K562 (cell line): ENCODE results near the gene GRIA3.

Experiments
- JUN ChIP-seq, 2 experiments: sonication (generic) in 1 of 2; formaldehyde crosslinking in 1 of 2; IDR thresholded peaks; 2 replicates each; pipeline versions ENCODE4 v1.6.1 to v1.8.0; 2012 to 2022; ENCODE audit warnings: borderline replicate concordance in 2 of 2, mild to moderate bottlenecking in 2 of 2, improper control_type of control experiment in 1 of 2, low read depth in 1 of 2, low read length in 1 of 2, missing genetic modification reagents in 1 of 2
- TEAD4 ChIP-seq, 2 experiments: sonication (generic) in 1 of 2; formaldehyde crosslinking in 1 of 2; IDR thresholded peaks; 2 replicates each; pipeline versions ENCODE4 v1.6.1 to v1.8.0; 2012 to 2022; ENCODE audit warnings: borderline replicate concordance in 1 of 2, inconsistent platforms in 1 of 2, low read length in 1 of 2, mild to moderate bottlenecking in 1 of 2, missing genetic modification reagents in 1 of 2
- TF ChIP-seq, protein P1 (sequence below): sonication (generic); formaldehyde crosslinking; IDR thresholded peaks from 2 replicates; pipeline ENCODE4 v1.9.0; 2022; ENCODE audit warnings: mild to moderate bottlenecking, missing genetic modification reagents
- TF ChIP-seq, protein P2 (sequence below), 3 experiments: IDR thresholded peaks in 2 of 3; conservative IDR thresholded peaks in 1 of 3; 2 replicates each; pipeline ENCODE4 v1.5.1; 2011 to 2012; ENCODE audit warnings: low read length in 3 of 3, mild to moderate bottlenecking in 3 of 3, control low read depth in 2 of 3, improper control_type of control experiment in 1 of 3, inconsistent platforms in 1 of 3, low read depth in 1 of 3, mixed read lengths in 1 of 3, moderate library complexity in 1 of 3; ENCODE audit not compliant: insufficient read depth in 2 of 3

DNA sequence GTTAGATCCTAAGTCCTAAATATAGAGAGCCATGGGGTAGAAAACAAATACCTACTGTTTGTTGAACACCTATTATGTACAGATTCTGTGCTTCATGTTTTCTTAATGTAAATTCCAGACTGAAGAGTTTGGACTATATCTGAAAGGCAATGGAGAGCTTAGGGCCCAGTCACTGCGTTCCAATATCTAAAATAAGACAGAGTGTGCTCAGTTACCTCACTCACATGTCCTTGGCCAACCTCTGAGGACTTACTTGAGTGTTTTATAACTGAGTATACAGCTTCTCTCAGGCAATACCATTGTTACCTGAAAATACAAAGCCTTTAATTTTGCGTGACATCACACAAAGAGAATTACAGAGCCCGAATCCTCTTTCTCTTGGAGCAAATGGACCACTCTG, 53.2 kb downstream of the GRIA3 start:
- no peak for TF ChIP-seq JUN (IDR thresholded peaks at IDR 0.05; ENCODE audit: borderline replicate concordance, low read depth, low read length)
- no peak for TF ChIP-seq JUN (CRISPR knock-in tag; IDR thresholded peaks at IDR 0.05; ENCODE audit: borderline replicate concordance)
- TF ChIP-seq, protein P1, sequence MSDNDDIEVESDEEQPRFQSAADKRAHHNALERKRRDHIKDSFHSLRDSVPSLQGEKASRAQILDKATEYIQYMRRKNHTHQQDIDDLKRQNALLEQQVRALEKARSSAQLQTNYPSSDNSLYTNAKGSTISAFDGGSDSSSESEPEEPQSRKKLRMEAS (CRISPR knock-in tag): no peak
- TF ChIP-seq, protein P2, sequence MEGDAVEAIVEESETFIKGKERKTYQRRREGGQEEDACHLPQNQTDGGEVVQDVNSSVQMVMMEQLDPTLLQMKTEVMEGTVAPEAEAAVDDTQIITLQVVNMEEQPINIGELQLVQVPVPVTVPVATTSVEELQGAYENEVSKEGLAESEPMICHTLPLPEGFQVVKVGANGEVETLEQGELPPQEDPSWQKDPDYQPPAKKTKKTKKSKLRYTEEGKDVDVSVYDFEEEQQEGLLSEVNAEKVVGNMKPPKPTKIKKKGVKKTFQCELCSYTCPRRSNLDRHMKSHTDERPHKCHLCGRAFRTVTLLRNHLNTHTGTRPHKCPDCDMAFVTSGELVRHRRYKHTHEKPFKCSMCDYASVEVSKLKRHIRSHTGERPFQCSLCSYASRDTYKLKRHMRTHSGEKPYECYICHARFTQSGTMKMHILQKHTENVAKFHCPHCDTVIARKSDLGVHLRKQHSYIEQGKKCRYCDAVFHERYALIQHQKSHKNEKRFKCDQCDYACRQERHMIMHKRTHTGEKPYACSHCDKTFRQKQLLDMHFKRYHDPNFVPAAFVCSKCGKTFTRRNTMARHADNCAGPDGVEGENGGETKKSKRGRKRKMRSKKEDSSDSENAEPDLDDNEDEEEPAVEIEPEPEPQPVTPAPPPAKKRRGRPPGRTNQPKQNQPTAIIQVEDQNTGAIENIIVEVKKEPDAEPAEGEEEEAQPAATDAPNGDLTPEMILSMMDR (IDR thresholded peaks at IDR 0.05 in 2 of 3, conservative IDR thresholded peaks at IDR 0.05 in 1 of 3; ENCODE audit: insufficient read depth in 2 of 3, low read depth in 1 of 3, low read length in 3 of 3): no peak
- TF ChIP-seq TEAD4 (IDR thresholded peaks at IDR 0.05; ENCODE audit: low read length): no peak
- no peak for TF ChIP-seq TEAD4 (CRISPR knock-in tag; IDR thresholded peaks at IDR 0.05; ENCODE audit: borderline replicate concordance)
